Endodermal cell (in vitro differentiated cells): ENCODE results near the gene MID2. TPM values are rescaled to one million over a fixed set of nuclear protein-coding genes. Genes with fewer than 3 reads are reported as not detected.

Source experiments
- DNase-seq: peaks from one replicate; pipeline ENCODE4 v3.0.0-alpha.2; 2017
- H3K27ac ChIP-seq: 2 replicates; pipeline ENCODE4 v1.5.1; 2013; ENCODE audit warnings: mild to moderate bottlenecking, low read depth, low read length, moderate library complexity
- H3K27me3 ChIP-seq: 2 replicates; pipeline ENCODE4 v1.6.1; 2013; ENCODE audit warnings: mild to moderate bottlenecking, low read length, moderate library complexity; ENCODE audit not compliant: insufficient read depth, control insufficient read depth, poor library complexity, severe bottlenecking
- H3K36me3 ChIP-seq: 2 replicates; pipeline ENCODE4 v1.7.0; 2013; ENCODE audit warnings: mild to moderate bottlenecking, low read length, moderate library complexity; ENCODE audit not compliant: control insufficient read depth, insufficient read depth
- H3K4me1 ChIP-seq: one replicate; pipeline ENCODE4 v1.7.0; 2013; ENCODE audit warnings: low read length; ENCODE audit not compliant: control insufficient read depth, insufficient read depth
- H3K4me3 ChIP-seq: 2 replicates; pipeline ENCODE4 v1.5.1; 2013; ENCODE audit warnings: mild to moderate bottlenecking, low read length, moderate library complexity
- H3K9ac ChIP-seq: 2 replicates; pipeline ENCODE4 v1.6.1; 2013; ENCODE audit warnings: mild to moderate bottlenecking, low read length, moderate library complexity; ENCODE audit not compliant: poor library complexity, severe bottlenecking; ENCODE audit errors: extremely low read depth
- H3K9me3 ChIP-seq: 2 replicates; pipeline ENCODE4 v1.6.1; 2013; ENCODE audit warnings: mild to moderate bottlenecking, low read length, moderate library complexity; ENCODE audit not compliant: control insufficient read depth
- H3K27ac Mint-ChIP-seq: 2 replicates; pipeline ENCODE4 v1.8.0; 2020; ENCODE audit warnings: mixed read lengths
- H3K27me3 Mint-ChIP-seq: 2 replicates; pipeline ENCODE4 v1.8.0; 2021; ENCODE audit warnings: mild to moderate bottlenecking, mixed read lengths; ENCODE audit not compliant: insufficient read depth
- H3K36me3 Mint-ChIP-seq: 2 replicates; pipeline ENCODE4 v1.8.0; 2020; ENCODE audit warnings: low read depth, mixed read lengths
- H3K4me1 Mint-ChIP-seq: 2 replicates; pipeline ENCODE4 v1.8.0; 2020; ENCODE audit warnings: mixed read lengths
- H3K4me3 Mint-ChIP-seq: 2 replicates; pipeline ENCODE4 v1.8.0; 2020; ENCODE audit warnings: mild to moderate bottlenecking, moderate library complexity, mixed read lengths
- H3K9me3 Mint-ChIP-seq: 2 replicates; pipeline ENCODE4 v1.8.0; 2020; ENCODE audit warnings: mild to moderate bottlenecking, mixed read lengths
- CTCF ChIP-seq: fragments of 200-600 bp; sonication (generic); conservative IDR thresholded peaks from 2 replicates; pipeline ENCODE4 v1.5.0; 2021; ENCODE audit warnings: antibody characterized with exemption, mild to moderate bottlenecking
- WGBS, 2 experiments: methylation state at CpG; one replicate each; pipeline versions ENCODE4 v1.1.5 to v1.1.7; 2013; ENCODE audit warnings: missing lambda C conversion rate in 2 of 2, mixed read lengths in 1 of 2; ENCODE audit not compliant: insufficient coverage in 1 of 2, insufficient read length in 1 of 2; 5-methylcytosine and 5-hydroxymethylcytosine counted together
- total RNA-seq, 2 donors: library from RNA; stranded (reverse); fragmentation: NEBNext Ultra II Directional in 1 of 2; extraction: Animal tissue kit (Norgen Biotek cat#: 25700) in 1 of 2; gene quantifications; 2 replicates in 1 of 2; 3 replicates in 1 of 2; pipeline ENCODE4 v1.2.1, GENCODE V29; 2021

The MID2 gene
- total RNA-seq, 2 donors from 2014 or later, result 5.2 to 10.0 TPM

GRCh38 chrX:107842715-107843400, 17.2 kb downstream of the MID2 start:
- Mint-ChIP-seq H3K36me3 (peaks cover 3% of the 10 kb centered on the region), H3K4me3 (no peak overlapping the region), H3K27me3 (no peaks in the 10 kb centered on the region), H3K4me1 (no peaks in the 10 kb centered on the region), H3K9me3 (no peaks in the 10 kb centered on the region), H3K27ac (no peak overlapping the region)
- no peak overlapping the region for H3K4me3 ChIP-seq
- H3K9ac ChIP-seq, result no peak overlapping the region
- no peaks in the 10 kb centered on the region for H3K27me3 ChIP-seq
- H3K36me3 ChIP-seq, result no peaks in the 10 kb centered on the region
- no peaks in the 10 kb centered on the region for H3K4me1 ChIP-seq
- DNase-seq, result no peak
- TF ChIP-seq CTCF, result no peak
- WGBS, 2 experiments, result 83 to 93% methylated on average over 1 to 6 of the region's 6 CpGs
- H3K9me3 ChIP-seq, result no peaks in the 10 kb centered on the region
- no peak overlapping the region for H3K27ac ChIP-seq

GRCh38 chrX:107845625-107846024, 20.0 kb downstream of the MID2 start:
- Histone ChIP-seq H3K9me3 (no peaks in the 10 kb centered on the region), H3K27me3 (no peaks in the 10 kb centered on the region), H3K4me3 (no peak overlapping the region), H3K9ac (no peak overlapping the region), H3K4me1 (no peaks in the 10 kb centered on the region), H3K27ac (no peak overlapping the region), H3K36me3 (no peaks in the 10 kb centered on the region)
- no CpG with 5 or more reads among the region's 1 CpG for WGBS, 2 experiments
- Mint-ChIP-seq H3K27me3 (no peaks in the 10 kb centered on the region), H3K4me3 (no peak overlapping the region), H3K27ac (no peak overlapping the region), H3K36me3 (peaks cover 3% of the 10 kb centered on the region), H3K9me3 (no peaks in the 10 kb centered on the region), H3K4me1 (peaks cover 3% of the 10 kb centered on the region)
- no peak for TF ChIP-seq CTCF
- DNase-seq, result no peak

- Mint-ChIP-seq H3K4me1 (peaks cover 12% of the 10 kb centered on the region), H3K4me3 (no peak overlapping the region), H3K27ac (no peak overlapping the region), H3K9me3 (peaks cover 3% of the 10 kb centered on the region), H3K27me3 (peaks cover 4% of the 10 kb centered on the region), H3K36me3 (no peaks in the 10 kb centered on the region)
- TF ChIP-seq CTCF, result no peak
- 71% methylated on average over 2 of the region's 2 CpGs; no CpG with 5 or more reads in 1 of the 2 experiments for WGBS, 2 experiments
- no peak for DNase-seq
- H3K27ac ChIP-seq, result no peak overlapping the region
- H3K27me3 ChIP-seq, result no peaks in the 10 kb centered on the region
- H3K36me3 ChIP-seq, result no peaks in the 10 kb centered on the region
- H3K4me3 ChIP-seq, result no peak overlapping the region
- H3K9ac ChIP-seq, result no peak overlapping the region
- no peaks in the 10 kb centered on the region for H3K9me3 ChIP-seq
- H3K4me1 ChIP-seq, result no peaks in the 10 kb centered on the region
Observed at GRCh38 chrX:107848591-107848990, 22.9 kb downstream of the MID2 start.
